GM19372 (cell line): ENCODE results near the gene XCL1.
"Not testable (repeated sequence)": the region's sequence is repeated elsewhere in the genome, so short reads cannot be mapped to it uniquely, and the experiment has no call there.

Experiments
- ATAC-seq: cut with Tn5 transposase; IDR thresholded peaks from one replicate; pipeline ENCODE4 v1.9.1; 2021; ENCODE audit warnings: mild to moderate bottlenecking, low read depth, moderate library complexity; ENCODE audit not compliant: unreplicated experiment

XCL1 gene

DNA sequence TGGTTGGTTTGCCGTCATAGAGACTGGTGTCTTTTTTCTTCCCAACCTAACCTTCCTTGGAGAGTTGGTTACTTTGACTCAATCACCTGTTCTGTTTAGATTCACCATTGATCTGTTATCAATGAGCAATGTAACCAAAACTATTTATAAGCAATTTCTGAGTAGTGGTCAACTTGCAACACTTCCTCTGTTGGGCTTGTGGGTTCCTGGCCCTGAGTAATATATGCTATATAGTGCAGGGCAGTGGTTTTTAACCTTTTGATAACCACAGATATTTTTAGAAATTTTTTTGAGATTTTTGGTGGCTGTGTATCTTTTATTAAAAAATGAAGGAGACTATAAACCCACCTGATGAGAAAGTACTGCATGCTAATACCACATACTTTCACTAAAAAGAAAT lies 9.4 kb upstream of the XCL1 start:
- no peak for ATAC-seq

DNA sequence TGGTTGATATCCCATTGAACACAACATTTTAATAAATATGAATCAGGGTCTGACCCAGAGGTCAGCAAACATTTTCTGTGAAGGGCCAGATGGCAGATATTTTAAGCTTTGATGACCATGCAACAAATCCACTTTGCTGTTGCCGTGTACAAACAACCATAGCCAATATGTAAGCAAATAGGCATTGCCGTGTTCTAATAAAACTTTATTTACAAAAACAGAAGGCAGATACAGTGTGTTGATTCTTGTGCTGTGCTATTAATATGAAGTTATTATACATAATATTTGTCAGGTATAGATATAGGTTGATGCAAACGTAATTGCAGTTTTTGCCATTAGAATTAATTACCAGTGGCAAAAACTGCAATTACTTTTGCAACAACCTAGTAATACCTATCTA lies 8.8 kb upstream of the XCL1 start:
- ATAC-seq = no peak

DNA sequence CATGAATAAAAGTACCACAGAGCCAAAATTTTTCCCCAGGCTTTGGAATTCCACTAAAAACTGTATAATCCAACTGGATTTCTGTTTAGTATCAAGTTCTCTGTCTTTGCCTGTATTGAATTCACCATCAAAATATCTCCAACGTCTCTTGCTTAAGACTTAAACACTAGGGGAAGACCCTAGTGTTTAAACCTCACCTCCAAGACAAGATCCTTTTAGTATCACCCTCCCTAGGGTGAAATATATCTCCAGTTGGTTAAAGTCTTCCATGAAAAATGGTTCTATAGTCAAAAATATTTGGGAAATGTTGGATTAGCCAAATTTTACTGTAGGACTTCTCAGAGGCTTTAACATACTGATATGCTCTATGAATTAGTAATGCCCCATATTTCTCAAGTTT lies 8.1 kb upstream of the XCL1 start:
- no peak for ATAC-seq

DNA sequence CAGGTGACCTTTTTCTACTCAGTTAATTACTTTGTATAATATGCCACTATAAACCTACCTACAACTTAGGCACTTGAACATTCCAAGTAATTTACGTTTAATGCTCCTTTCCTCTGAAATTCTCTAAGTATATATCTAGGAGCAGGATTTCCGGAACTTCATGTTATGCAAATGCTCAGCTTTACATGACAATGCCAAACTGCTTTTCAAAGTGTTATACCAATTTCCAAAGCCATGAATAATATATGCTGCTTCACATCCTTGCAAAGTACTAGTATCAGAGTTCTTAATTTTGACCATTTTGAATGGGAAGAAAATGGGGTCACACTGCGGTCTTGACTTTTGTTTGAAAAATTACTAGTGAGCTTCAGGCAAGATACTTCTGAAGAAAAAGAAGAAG lies 5.8 kb upstream of the XCL1 start:
- ATAC-seq = no peak

DNA sequence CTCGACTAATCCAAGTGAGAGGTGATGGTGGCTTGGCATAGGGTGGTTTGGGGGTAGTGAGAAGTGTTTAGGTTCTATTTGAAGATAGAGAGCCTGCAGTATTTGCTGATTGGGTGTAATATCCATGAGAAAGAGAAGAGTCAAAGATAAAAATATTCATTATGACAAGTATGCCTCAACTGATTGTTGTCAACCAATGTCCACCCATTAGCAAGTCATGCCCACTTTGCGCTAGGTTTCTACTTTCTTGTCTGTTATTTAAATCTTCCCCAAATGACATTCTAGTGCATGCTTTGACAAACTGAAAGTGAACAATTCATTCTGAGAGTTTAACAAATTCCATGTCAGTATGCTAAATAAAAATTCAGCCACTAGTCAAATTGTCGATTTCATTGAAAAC lies 3.8 kb upstream of the XCL1 start:
- ATAC-seq = no peak

DNA sequence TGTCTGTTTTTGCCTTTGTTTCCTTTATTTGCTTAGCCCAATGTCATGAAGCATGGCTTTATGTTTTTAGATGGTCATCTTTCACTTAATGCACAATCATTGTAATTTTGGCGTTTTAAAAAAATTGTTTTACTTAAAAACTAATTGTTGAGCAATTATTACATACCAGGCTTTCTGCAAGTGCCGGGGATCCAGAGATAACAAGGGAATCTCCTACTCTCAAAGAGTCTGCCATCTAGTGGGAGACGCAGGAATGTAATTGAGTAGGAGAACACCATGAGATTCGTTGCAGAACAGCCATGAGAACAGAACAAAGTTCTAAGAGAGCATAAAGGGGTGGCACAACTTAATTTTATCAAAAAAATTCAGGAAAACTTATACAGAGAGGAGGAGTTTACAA lies 2.2 kb upstream of the XCL1 start:
- ATAC-seq = not testable (repeated sequence)

DNA sequence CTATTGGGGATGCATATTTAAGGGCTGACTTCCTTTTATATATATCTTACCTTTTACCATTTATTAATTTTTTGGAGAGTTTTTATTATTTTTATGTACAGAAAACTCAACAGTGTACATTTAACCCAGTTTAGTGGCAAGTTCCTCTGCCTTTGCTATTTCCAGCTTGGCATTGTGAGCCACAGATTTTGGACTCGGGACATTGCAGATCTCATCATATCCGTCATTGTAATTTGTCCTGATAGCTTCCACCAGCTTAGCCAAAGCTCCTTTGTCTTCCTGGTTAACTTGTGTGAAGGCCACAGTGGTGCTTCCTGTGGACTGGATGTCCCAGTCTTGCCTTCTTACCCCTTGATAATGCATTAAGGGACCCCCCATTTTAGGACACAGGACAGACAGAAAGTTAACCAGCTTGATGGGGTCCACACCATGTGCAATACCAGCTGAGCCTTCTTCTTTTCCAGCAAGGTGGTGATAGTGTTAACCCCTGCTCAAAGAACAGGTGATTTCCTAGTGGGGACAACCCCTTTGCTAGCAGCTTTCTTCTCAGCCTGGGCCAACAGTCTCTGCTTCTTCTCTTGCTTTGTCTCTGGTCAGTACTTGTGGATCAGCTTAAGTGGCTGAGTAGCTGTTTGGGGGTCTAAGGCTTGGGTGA lies 2.3 kb downstream of the XCL1 start:
- not testable (repeated sequence) for ATAC-seq

DNA sequence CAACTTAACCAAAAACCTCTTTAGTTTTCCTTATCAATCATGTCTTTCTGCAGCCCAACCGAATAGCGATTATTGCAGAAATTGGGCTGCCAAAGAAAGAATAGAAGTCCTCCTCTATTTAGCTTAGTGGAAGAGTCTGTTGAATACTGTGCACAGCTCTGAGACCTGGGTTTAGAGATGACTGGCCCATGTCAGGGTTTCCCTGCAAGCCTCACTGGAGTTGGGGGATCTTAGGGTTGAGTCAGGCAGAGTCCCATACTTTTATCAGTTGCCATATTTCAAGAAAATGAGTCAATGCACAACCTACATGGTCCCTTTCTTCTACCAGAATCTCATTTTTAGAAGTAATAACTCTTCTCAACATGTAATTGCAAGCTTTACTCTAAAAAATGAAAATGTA lies 3.9 kb downstream of the XCL1 start:
- not testable (repeated sequence) for ATAC-seq

DNA sequence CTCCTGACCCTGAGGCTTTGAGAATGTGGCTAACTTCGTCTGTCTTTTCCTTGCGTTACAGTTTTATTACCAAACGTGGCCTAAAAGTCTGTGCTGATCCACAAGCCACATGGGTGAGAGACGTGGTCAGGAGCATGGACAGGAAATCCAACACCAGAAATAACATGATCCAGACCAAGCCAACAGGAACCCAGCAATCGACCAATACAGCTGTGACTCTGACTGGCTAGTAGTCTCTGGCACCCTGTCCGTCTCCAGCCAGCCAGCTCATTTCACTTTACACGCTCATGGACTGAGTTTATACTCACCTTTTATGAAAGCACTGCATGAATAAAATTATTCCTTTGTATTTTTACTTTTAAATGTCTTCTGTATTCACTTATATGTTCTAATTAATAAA lies 4.6 kb downstream of the XCL1 start:
- ATAC-seq = not testable (repeated sequence)

DNA sequence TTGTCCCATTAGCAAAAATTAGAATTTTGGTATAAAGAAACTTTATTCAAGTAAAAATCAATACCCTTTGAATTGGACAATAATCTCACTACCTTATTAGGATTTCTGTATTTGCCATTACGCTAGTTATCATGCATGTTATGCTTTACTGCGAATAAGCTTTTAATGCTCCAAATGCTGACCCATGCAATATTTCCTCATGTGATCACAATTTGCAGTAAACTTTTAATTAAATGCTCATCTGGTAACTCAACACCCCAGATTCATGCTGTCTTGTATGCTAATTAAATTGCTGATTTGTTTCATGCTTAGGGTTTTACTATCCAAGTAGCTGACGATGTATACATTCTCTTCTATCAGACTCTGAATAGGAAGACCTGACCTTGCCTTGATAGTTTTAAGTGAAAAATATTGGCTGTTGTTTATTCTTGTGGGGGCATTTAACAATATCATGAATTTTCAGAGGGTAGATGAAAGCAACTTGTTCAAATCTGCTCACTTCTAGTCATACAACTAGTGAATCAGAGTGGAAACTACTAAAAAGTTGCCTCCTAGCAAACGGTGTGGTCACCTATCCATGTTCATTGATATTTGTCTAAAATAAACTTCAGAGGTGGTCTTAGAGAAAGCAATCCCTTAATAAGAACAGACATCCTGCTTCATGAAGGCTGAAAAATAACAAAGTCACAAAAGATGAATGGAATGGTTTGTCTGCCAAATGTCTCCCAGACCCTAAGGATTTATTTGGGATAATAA lies 5.6 kb downstream of the XCL1 start:
- ATAC-seq = no peak

DNA sequence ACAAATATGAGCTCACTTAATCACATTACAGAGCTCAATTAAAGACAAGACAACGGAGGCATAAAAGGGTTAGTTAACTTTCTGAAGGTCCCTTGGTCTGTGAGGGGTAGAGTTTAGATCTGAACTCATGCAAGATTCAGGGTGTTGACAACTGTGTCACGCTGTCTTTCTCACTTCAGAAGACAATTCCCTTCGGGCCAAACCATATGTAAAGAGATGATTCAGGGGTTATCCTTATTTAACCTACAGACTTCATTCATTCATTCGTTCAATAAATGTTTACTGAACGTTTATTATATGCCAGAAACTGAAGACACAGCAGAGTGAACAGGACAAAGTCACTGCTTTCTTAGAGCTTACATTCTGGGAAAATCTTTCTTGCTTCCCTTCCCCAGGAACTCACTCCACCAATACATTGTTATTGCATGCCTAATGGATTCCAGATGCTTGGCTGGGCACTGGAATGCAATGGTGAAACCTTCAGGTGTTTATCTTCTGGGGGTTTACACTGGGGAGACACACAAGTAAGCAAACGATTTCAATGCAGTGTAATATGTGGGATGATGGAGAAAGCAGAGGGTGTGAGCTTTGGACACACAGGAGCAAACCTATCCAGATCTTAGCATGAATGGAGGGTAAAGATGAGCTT lies 6.4 kb downstream of the XCL1 start:
- ATAC-seq = no peak

DNA sequence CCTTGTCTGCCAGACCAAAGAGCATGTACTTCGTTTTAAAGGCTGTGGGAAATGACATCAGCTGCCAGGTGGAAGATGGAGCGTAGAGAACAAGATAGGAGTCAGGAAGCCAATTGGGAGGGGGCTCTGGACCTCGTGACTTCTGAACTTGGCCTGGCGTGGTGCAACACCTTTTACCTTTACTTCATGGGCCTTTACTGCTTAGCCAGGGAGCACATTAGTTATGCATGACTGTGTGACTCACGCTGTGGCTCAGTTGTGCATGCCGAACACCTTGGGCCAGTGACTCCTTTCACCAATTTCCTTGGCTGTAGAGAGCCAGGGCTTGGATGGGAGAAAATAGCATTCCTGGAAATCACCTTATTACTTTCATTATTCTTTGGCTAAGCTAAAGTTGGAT lies 7.2 kb downstream of the XCL1 start:
- ATAC-seq = no peak

DNA sequence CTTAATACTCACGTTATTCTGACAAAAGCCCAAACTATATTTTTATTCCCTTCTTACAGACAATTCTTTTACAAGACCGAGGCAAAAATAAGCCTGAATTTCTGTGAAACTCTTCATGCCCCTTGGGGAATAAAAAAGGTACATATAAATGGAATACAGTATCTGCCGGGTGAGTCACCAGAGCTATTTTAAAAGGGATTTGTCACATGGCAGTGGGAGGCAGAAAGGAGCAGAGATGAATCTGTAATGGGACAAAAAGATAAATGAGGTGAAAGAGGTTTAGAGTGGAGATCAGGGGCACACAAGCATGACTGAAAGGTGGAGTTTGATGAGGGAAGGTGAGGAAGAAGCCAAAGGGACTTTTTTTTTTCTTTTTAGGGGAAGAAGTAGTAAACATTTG lies 8.8 kb downstream of the XCL1 start:
- ATAC-seq = no peak

DNA sequence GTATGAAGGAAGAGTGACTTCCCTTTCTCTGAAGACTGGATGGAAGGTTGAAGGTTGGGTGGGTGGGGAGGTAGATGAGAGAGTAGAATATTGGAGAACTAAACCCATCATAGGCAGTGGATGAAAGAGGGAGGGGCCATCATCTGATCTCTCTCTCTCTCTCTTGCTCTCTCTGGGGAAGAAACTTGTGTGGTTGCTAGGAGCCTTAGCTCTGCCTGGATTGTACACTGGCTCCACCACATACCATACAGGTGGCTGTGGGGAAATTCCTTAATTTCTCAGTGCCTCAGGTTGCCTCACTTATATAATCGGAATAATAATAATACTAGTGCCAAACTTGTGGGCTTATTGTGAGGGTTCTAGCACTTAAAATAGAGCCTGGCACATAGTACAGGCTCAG lies 9.5 kb downstream of the XCL1 start:
- no peak for ATAC-seq

DNA sequence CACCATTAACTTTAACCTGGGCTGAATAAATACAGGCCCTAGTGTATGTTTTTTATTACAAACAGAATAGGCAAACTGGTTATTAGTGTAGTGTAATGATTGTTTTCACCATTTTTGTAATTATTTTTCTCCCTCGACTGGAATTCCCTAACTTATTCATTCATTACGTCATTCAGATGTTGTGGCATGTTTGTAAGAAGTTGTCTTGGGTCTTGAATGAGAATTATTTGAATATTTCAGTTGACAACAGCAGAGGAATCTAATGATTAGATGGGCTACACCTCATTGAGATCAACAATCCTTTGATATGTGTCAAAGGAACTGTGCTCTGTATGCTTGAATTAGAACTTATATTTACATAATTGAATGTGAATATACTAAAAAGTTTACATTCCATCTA lies 12.8 kb downstream of the XCL1 start:
- ATAC-seq = no peak

DNA sequence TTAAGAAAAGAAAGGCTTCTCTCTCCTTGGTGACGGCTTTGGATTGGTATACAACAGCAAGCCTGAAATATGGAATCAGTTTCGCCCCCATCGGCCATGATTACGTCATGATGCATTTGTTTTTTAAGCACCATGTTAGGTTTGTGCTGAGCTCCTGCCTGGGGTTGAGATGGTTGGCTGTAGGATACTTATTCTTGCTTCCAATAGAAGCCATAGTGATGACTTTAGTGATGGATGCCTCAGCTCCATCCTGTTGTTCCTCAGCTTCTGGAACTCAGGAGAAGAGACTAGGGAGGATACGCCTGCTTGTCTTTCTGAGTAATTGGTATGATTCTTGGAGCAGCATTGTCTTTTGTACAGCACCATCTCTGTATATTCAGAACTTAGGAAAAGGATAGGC lies 14.7 kb downstream of the XCL1 start:
- no peak for ATAC-seq

DNA sequence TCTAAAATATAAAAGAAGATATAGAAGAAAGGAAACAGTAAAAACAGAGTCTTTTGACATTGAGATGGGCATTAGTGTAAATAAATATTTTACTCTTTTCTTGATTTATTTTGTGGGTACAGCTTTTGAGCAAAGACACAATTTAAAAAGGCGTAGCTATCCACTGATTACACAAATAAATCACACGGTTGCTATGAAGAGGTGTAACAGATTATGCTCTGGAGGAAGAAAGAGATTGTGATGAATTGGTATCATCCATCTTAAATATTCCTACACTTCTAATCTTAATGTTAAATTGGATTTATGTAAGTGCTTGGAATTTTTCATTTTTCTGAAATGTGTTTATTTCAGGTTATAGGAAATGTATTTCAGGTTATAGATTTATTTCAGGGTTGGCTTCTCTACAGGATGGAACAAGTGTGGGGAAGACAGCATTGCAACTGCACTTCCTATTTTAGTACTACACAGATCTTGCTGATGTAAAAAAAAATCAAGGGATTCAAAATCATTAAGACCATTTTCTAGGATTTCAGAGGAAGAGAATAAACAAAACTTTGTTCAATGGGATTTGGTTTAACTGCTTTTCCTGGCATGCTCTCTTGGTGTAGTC lies 15.3 kb downstream of the XCL1 start:
- ATAC-seq = no peak

DNA sequence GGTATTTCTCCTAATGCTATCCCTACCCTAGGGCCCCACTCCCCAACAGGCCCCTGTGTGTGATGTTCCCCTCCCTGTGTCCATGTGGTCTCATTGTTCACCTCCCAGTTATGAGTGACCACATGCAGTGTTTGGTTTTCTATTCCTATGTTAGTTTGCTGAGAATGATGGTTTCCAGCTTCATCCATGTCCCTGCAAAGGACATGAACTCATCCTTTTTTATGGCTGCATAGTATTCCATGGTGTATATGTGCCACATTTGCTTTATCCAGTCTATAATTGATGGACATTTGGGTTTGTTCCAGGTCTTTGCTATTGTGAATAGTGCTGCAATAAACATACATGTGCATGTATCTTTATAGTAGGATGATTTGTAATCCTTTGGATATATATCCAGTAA lies 19.0 kb downstream of the XCL1 start:
- ATAC-seq = not testable (repeated sequence)

DNA sequence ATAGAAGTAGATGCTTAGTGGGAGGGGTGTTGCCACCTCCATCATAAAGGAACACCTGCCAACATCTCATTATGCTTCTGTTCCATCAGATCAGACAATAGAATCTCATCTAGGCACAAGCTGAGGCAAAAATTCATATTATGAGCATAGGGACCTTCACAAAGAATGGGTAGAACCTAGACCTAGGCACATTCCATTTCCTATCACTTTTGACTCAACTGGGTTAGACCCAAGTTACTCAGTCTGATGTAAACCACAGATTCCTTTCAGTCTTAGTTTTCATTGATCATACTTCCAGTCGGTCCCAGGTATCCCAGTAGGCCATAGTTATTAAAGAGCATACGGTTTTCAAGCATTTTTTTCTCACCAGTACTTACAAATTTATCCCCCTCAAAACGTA lies 21.7 kb downstream of the XCL1 start:
- ATAC-seq = no peak

DNA sequence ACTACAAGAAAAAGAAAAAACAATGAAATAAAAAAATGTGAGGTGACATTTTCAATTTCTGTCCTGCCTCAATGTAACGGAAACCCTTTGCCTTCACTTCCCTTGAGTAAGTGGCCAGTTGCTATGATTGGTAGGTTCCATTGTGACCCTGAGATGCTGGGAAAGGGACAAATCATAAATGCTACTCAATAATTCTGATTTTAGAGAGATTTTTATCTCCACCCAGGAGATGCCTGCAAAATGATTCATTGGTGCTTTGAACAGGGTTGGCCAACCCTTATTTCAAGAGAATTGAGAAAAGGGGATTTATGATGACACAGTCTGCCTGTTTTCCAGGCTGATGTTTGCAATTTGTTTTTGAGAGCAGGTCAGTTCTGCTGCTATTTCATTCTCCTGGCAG lies 22.5 kb downstream of the XCL1 start:
- no peak for ATAC-seq

DNA sequence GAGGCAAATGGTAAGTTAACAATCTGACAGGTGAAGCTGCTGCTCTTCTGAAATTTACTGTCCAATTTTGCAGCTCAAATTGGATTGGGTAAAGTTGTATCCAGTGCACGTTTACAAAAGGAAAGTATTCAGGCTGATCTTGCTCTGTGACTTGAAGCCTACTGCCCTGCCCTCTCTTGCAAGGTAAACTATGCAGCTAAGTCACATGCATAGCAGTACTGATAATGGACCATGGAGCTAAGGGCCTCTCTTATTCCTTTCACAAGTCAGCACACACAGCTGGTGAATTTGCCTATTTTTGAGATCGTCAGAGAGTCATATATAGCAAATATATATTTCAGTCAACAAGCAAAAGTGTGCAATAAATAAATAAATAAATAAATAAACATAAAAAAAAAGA lies 23.2 kb downstream of the XCL1 start:
- ATAC-seq = no peak

DNA sequence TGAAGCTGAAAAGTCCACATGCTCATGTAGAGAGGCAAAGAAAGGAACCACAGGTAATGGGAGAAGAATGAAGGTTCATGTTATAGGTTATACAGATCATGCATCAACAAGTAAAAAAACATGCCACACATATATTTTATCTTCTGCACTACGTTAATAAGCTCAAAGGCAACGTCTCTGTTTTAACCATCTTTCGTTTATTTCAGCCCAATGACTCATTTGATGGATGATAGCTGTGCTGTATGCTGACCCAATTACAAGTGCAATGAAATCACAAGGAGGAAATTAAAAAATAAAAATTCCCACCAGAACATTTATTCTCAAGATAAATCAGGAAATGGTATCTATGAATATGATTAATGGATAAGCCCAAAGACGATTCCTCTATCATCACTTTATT lies 24.6 kb downstream of the XCL1 start:
- ATAC-seq = no peak
